GM23248 (cell line): ENCODE measurements around the gene EIF4E3.

ENCODE experiments used
- EZH2 ChIP-seq: fragments of 200-600 bp; sonication (generic); IDR thresholded peaks from 2 replicates; pipeline ENCODE4 v1.6.1; 2018; ENCODE audit warnings: antibody characterized with exemption, mild to moderate bottlenecking; ENCODE audit not compliant: insufficient read depth, poor library complexity, severe bottlenecking
- EZH2phosphoT487 ChIP-seq: fragments of 200-600 bp; sonication (generic); IDR thresholded peaks from 2 replicates; pipeline ENCODE4 v1.6.1; 2018; ENCODE audit warnings: antibody characterized with exemption, moderate library complexity, mild to moderate bottlenecking, low read depth; ENCODE audit not compliant: insufficient read depth

DNA sequence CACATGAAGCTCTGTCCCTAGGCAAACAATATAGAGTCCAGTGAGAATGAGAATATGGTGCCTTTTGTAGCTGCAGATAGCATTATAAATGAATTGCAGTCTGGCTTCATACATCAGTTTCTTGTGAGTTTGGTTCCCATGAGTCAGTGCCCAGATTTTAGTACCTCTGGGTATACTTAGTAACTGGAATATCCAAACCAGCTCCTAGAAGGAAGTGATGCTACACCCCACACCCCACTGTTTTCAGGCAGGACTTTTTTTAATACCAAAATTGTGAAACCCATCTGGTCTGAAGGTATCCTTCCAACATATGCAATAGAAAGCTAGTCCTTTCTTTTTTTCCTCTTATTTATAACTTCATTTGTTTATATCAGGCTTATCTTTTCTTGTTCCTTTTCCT, 99.5 kb downstream of the EIF4E3 start:
- TF ChIP-seq EZH2 (no peak), EZH2phosphoT487 (no peak)
